ENCODE results near the gene USP54. TPM values are rescaled to one million over a fixed set of nuclear protein-coding genes. Genes with fewer than 3 reads are reported as not detected.

USP54 gene
- total and polyA plus RNA-seq, 4 donors: 1.3 to 10.4 (median 6.3) TPM

GRCh38 chr10:73506074-73506473 lies 85.1 kb downstream of the USP54 start:
- Histone ChIP-seq H3K27ac (ENCODE audit: low read depth in 1 of 2, low read length in 2 of 2) (no peak overlapping the region), H3K36me3 (ENCODE audit: control insufficient read depth in 4 of 4, insufficient read depth in 3 of 4, low read depth in 1 of 4, low read length in 3 of 4) (peaks cover 0 to 13% (median 6%) of the 10 kb centered on the region in 4 donors)
- no peak for TF ChIP-seq TAF1 (conservative IDR thresholded peaks at IDR 0.05)

GRCh38 chr10:73503037-73503436 lies 88.1 kb downstream of the USP54 start:
- Histone ChIP-seq H3K27ac (ENCODE audit: low read depth in 1 of 2, low read length in 2 of 2) (no peak overlapping the region), H3K4me1 (ENCODE audit: control insufficient read depth in 4 of 4, insufficient read depth in 4 of 4, low read length in 3 of 4) (no peaks in the 10 kb centered on the region), H3K9ac (ENCODE audit: low read depth in 1 of 2, low read length in 2 of 2) (no peak overlapping the region), H3K4me3 (ENCODE audit: low read depth in 1 of 3, low read length in 3 of 3) (no peak overlapping the region), H3K9me3 (ENCODE audit: control insufficient read depth in 4 of 4, low read length in 3 of 4) (no peaks in the 10 kb centered on the region), H3K27me3 (ENCODE audit: control insufficient read depth in 4 of 4, insufficient read depth in 4 of 4, low read length in 3 of 4) (no peaks in the 10 kb centered on the region), H3K36me3 (ENCODE audit: control insufficient read depth in 4 of 4, insufficient read depth in 3 of 4, low read depth in 1 of 4, low read length in 3 of 4) (peaks cover 0 to 13% (median 6%) of the 10 kb centered on the region in 4 donors)
- no peak for DNase-seq (ENCODE audit: low spot score)
- no peak for TF ChIP-seq JUND (IDR thresholded peaks at IDR 0.05)
- TF ChIP-seq HNF4A (conservative IDR thresholded peaks at IDR 0.05): no peak
- TF ChIP-seq MAX (IDR thresholded peaks at IDR 0.05): no peak
- no peak for TF ChIP-seq SP1 (IDR thresholded peaks at IDR 0.05)
- TF ChIP-seq CTCF (IDR thresholded peaks at IDR 0.05; ENCODE audit: low read depth, low read length, missing input control): no peak
- TF ChIP-seq FOXA1 (IDR thresholded peaks at IDR 0.05): no peak
- no peak for TF ChIP-seq YY1 (IDR thresholded peaks at IDR 0.05)
- no peak for TF ChIP-seq ZBTB33 (IDR thresholded peaks at IDR 0.05)
- no peak for TF ChIP-seq ATF3 (IDR thresholded peaks at IDR 0.05)
- TF ChIP-seq RAD21 (IDR thresholded peaks at IDR 0.05): no peak
- no peak for TF ChIP-seq NR2F2 (IDR thresholded peaks at IDR 0.05)
- no peak for TF ChIP-seq GABPA (IDR thresholded peaks at IDR 0.05 in 1 of 2, conservative IDR thresholded peaks at IDR 0.05 in 1 of 2)
- TF ChIP-seq REST (IDR thresholded peaks at IDR 0.05): no peak
- no peak for TF ChIP-seq FOXA2 (IDR thresholded peaks at IDR 0.05)
- TF ChIP-seq HNF4G (IDR thresholded peaks at IDR 0.05): no peak
- TF ChIP-seq RXRA (IDR thresholded peaks at IDR 0.05): no peak
- WGBS: 93% methylated on average over 1 of the region's 1 CpG

More at GRCh38 chr10:73506074-73506473, 85.1 kb downstream of the USP54 start:
- DNase-seq (ENCODE audit: low spot score): no peak
- Histone ChIP-seq H3K9me3 (ENCODE audit: control insufficient read depth in 4 of 4, low read length in 3 of 4) (no peaks in the 10 kb centered on the region), H3K9ac (ENCODE audit: low read depth in 1 of 2, low read length in 2 of 2) (no peak overlapping the region), H3K4me1 (ENCODE audit: control insufficient read depth in 4 of 4, insufficient read depth in 4 of 4, low read length in 3 of 4) (no peaks in the 10 kb centered on the region), H3K4me3 (ENCODE audit: low read depth in 1 of 3, low read length in 3 of 3) (no peak overlapping the region), H3K27me3 (ENCODE audit: control insufficient read depth in 4 of 4, insufficient read depth in 4 of 4, low read length in 3 of 4) (no peaks in the 10 kb centered on the region)

Data from liver (tissue), 9 donors.